Activated effector memory CD4-positive, alpha-beta T cell treated with Interleukin-2 at 50 U/mL for 16 hours (primary cell): Measurements from ENCODE around the gene RPL36AL.
A peak's percentile ranks its signal among the peaks of the same experiment; 100 is the strongest.
"Not testable (repeated sequence)": the region's sequence is repeated elsewhere in the genome, so short reads cannot be mapped to it uniquely, and the experiment has no call there.

Source experiments
- DNase-seq: peaks from one replicate; pipeline ENCODE4 v3.0.0-alpha.2; 2020

The RPL36AL gene

DNA sequence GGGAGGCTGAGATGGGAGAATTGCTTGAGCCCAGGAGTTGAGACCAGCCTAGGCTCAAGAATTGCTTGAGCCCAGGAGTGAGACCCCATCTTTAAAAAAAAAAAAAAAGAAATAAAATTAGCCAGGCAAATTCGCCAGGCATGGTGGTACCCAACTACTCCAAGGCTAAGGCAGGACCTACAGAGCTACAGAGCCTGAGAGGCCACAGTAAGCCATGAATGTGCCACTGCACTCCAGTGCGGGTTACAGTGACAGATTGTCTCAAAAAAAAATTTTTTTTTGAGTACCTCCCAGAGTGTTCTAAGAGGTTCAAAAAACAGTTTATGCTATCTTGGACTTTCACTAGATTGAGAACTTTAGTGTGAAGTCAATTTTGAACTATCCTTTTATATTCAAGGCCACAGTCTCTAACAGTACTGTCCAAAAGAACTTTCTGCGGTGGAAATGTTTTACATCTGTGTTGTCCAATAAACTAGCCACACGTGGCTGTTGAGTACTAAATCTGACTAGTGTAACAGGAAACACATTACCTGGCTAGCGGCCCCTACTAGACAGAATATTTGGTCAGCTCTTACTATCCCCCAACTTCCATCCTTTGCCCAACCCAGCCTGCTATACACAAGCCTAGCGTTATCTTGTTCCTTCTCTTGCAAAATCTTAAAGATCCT is 2.4 kb downstream of the RPL36AL start:
- DNase-seq = no peak

DNA sequence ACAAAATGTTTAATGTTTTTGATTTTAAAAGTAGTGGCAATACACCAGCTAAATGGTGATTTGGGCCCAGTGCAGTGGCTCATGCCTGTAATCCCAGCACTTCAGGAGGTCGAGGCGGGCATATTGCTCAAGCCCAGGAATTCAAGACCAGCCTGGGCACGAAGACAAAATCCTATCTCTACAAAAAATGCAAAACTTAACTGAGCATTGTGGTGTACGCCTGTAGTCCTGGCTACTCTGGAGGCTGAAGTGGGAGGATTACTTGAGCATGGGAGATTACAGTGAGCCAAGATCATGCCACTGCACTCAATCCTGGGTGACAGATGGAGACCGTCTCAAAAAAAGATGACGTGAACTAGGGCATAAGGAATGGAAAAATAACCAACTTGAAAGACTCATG is 4.7 kb downstream of the RPL36AL start:
- no peak for DNase-seq

DNA sequence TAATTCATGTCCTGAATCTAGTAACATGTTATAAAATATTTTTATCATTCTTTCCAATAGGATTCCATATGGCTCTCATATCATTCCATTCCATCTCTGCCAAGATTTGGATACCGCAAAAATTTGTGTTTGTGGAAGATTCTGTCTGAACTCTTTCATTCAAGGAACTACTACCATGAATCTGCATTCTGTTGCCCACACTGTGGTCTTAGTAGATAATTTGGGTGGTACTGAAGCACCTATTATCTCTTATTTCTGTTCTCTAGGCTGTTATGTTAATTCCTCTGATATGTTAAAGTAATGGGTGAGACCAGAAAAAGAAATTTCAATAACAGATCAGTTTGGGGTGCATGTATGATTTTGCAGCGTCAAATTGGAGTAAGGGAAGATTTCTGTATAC is 6.2 kb downstream of the RPL36AL start:
- DNase-seq = no peak

DNA sequence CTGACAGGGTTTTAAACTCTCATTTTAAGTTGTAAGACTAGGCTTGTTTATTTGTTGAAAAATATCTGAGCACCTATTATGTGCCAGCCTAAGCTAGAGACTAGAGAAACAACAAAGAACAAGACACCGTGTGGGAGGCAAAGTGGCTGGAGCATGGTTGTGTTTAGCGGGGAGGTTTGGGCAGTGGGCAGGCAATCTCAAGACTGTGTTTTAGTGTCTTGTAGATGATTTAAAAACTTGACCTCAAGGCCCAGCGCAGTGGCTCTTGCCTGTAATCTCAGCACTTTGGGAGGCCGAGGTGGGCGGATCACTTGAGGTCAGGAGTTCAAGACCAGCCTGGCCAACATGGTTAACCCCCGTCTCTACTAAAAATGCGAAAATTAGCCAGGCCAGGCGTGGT is 7.8 kb downstream of the RPL36AL start:
- no peak for DNase-seq

DNA sequence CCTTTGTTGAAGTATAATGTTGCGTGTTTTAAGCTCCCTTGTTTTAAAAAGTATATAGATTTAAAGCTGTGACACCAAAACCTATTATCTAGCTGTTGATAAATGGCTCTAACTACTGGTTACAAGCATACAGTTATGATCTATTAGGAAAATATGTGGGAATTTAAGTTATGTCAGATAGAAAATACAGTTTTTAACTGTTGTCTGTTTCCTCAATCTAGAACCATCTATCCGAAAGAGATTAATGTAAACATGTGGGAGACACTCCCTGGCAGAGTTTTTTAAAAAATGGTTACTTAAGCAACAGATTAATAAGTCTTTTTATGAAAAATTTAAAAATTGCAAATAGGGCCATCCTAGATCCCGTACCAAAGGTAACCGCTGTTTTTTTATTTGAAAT is 8.2 kb downstream of the RPL36AL start:
- DNase-seq = no peak

DNA sequence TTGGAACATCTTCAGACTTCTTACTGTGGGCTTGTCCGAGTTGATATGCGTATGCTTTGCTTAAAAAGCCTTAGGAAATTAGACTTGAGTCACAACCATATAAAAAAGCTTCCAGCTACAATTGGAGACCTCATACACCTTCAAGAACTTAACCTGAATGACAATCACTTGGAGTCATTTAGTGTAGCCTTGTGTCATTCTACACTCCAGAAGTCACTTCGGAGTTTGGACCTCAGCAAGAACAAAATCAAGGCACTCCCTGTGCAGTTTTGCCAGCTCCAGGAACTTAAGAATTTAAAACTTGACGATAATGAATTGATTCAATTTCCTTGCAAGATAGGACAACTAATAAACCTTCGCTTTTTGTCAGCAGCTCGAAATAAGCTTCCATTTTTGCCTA is 12.8 kb downstream of the RPL36AL start:
- DNase-seq = no peak

DNA sequence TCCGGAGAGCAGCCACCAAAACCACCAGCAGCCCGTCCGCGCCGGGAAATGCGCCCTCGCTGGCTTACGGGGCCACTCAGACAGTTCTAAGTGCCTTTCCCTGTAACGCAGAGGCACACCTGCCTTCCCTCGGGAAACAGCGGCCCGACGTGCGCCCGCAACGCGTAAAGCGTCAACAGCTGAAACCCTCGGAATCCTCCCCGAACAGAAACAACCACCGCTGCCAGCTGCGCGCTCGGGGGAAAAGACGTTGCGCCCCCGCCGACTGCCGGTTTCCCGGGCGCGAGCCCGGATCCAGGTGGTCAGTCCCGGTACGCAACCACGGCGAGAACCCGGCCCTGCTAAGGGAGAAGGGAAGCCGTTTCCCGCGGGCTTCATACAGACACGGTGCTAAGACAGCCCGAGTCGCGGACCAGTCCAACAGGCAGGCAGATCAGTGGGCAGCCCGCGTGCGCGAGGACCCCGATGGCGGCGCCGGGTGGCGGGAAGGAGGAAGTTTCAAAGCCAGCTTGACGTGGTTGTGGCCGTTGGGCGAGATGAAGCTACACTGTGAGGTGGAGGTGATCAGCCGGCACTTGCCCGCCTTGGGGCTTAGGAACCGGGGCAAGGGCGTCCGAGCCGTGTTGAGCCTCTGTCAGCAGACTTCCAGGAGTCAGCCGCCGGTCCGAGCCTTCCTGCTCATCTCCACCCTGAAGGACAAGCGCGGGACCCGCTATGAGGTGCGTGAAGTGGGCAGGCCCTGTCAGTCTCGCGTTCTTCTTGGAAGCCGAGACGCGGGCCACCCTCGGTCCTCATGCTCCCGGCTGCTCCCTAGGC is 21.7 kb downstream of the RPL36AL start, which contains the start of gene LRR1:
Gene LRR1, plus strand, starts transcription at position 456 of the 816 bp plus-strand sequence. Its CDS starts 81 bp downstream, at position 537.
- DNase-seq = peak; percentile 87

DNA sequence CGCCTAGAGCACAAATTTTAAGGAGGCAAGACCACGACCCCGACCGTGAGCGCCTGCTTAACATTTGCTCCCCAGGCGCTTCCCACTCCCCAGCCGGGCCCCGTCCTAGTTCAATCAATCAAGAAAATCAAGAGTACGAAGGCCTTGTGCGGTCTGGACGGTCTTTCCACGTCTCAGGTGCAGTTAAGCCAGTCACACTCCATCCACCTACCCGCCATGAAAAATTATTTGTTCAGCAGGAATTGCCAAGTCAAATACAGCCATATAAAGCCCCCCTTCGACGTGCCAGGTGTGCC is 22.3 kb downstream of the RPL36AL start:
- DNase-seq = no peak

DNA sequence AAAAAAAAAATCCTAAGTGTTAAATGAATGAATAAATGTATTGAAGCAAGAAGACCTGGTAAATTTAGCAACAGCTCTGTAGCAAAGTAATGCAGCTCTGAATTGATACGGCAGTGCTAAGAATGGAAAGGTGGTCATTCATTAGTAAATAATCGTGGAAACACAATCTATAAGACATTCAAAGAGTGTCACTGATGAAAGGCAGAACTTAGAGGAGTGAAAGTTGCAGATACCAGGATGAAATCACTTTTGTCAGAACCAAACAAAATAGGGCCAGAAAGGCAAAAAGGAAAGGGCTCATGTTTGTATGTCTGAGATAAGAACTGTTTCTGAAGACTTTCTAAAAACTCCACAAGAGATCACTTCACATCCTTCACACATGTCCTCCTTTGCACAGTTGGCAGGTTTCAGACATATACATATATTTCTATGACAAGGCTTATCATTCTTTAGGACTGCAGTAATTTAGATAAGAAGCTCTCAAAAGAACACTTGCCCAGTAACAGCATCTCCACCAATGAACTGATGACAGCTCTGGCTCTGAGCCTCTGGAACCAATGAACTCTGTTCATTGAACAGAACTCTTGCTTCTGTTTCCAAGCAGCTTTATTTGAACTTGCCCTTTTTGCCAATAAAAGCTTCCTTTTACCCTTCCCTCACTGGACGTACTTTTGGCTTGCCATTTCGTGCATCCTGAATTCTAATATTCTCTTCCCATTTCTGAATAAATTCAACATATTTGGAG is 25.9 kb downstream of the RPL36AL start:
- no peak for DNase-seq

DNA sequence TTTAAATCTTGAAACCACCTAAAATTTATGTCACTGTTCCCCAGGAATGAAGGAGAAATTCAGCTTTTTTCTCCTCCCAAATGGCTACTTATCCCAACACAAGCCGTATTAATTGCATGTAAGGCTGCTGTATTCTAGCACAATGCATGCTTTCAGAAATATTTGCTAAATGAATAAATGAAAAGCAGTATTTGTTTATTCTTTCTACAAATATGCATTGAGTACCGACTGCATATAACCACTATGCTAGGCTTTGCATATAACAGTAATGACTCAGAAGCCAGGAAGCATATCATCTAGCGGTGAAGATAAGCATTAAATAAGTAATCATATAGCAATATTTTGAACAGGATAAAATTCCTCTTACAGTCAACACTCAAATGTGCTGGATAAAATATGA is 27.4 kb downstream of the RPL36AL start:
- DNase-seq = no peak

DNA sequence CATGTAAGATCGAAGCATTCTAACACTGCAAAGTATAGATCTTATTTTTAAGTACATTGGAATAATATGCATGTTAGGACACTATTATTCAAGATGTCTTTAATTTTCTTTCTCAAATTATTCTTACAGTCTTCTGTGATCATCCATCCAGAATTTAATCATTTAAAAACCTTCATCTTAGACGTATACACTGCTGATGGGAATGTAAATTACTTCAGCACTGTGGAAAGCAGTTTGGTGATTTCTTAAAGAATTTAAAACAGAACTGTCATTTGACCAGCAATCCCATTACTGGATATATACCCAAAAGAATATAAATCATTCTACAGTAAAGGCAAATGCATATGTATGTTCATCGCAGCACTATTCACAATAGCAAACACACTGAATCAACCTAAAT is 31.0 kb downstream of the RPL36AL start:
- no peak for DNase-seq

DNA sequence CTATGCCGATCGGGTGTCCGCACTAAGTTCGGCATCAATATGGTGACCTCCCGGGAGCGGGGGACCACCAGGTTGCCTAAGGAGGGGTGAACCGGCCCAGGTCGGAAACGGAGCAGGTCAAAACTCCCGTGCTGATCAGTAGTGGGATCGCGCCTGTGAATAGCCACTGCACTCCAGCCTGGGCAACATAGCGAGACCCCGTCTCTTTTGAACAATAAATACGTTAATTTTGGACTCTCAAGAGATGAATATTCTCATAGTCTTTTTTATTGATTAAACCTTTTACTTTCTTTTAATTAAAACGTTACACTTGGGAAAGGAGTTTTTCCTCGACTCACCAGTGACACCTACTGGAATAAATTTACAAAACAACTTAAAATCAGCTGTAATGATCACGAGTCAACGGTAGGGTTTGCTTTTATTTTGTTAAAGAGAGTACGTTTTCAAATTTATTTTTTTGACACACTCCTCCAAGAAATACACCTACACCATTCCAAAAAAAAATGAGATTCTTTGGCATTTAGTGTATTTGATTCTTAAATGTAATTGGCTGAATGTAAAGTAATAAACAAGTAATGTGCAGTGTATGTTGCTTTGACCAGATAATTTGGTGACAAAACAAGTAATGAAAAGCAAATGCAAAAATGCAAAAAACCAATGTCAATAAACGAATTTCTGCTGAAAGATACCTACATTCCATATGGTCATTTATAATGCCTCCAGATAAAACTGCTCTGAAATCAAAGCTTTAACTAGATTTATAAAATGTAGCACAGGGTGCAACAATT is 33.6 kb downstream of the RPL36AL start:
- DNase-seq = peak; percentile 43

DNA sequence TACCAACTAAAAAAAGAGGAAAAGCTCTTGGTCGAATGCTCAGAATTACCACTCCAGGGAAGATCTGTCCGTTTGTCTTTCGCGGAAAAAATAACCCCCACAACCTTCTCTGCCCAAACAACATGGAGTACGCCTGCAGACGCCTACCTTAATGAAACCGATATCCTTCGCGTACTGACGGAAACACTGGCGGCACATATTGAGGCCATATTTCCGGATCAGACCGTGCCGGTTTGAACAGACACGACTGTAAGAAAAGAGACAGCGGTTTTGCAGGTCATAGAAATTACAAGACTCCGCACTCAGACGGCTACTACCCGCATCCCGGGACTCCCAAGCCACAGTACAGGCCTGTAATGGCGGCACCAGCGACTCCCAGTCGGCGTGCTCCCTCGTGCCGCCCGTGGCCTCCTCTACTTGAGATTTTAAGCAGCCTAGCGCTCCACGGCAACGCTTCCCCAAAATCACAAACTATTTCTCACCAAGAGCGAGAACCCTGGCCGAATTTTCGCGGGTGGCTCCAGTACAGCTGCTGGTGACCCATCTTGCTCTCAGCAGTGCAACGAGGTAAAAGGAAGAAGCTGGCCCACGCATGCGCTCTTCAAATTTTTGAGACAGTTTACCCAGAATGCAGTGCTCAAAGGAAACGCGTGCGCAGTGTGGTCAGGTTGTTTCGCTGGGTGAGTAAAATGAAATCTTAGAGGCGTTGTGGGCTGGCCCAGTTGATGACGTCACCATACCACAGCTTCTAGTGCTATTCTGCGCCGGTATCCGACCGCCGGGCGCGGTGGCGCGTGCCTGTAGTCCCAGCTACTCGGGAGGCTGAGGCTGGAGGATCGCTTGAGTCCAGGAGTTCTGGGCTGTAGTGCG is 34.4 kb downstream of the RPL36AL start, which contains the start of gene RPS29:
Gene RPS29, minus strand, starts transcription at position 578 of the 870 bp plus-strand sequence. Its CDS starts 34 bp downstream, at position 544.
- peak; percentile 97 for DNase-seq

DNA sequence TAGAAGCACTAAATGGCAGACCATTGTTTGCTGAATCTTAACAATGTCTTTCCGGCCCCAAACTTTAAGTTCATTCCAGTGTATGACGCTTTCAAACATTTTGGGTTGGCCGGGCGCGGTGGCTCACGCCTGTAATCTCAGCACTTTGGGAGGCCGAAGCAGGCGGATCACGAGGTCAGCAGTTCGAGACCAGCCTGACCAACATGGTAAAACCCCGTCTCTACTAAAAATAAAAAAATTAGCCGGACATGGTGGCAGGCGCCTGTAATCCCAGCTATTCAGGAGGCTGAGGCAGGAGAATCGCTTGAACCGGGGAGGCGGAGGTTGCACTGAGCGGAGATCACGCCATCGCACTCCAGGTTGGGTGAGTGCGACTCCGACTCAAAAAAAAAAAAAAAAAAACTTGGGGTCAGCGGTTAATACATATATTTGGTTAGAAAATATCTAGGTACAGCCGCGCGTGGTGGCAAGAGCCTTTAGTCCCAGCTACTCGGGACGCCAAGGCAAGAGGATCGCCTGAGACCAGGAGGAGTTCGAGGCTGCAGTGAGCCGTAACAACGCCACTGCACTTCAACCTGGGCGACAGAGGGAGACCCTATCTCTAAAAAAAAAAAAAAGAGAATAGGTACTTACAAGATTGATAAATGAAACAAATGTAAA is 35.3 kb downstream of the RPL36AL start:
- DNase-seq = not testable (repeated sequence)

DNA sequence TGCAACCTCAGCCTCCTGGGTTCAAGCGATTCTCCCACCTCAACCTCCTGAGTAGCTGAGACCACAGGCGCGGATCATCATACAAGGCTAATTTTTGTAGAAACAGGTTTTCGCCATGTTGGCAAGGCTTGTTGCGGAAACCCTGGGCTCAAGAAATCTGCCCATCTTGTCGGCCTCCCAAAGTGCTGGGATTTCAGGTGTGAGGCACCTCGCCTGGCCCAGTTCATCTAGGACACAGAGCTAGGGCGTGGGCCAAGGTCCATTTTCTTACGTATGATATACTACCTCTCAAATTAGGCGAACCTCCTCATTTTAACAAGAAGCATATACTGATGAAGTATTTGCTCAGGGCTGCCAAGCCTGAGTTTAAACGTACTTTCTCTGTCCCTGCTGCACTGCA is 36.4 kb downstream of the RPL36AL start:
- DNase-seq = no peak

DNA sequence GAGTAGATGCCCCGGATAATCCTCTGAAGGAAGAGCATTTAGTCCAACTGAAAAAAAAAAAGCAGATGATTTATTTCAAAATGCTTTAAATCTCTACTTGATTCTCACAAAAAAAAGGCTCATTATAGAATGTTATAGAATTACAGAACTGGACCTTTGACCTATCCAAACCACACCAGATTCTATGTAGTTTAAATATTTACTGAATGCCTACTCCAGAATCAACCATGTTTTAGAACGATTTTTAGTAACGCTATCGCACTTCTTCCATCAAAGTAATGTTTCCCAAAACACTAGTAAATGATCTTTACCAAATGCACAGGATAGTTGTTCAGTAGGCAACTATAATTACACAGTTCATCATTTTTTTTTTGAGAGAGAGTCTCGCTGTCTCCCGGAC is 36.8 kb downstream of the RPL36AL start:
- DNase-seq = no peak

DNA sequence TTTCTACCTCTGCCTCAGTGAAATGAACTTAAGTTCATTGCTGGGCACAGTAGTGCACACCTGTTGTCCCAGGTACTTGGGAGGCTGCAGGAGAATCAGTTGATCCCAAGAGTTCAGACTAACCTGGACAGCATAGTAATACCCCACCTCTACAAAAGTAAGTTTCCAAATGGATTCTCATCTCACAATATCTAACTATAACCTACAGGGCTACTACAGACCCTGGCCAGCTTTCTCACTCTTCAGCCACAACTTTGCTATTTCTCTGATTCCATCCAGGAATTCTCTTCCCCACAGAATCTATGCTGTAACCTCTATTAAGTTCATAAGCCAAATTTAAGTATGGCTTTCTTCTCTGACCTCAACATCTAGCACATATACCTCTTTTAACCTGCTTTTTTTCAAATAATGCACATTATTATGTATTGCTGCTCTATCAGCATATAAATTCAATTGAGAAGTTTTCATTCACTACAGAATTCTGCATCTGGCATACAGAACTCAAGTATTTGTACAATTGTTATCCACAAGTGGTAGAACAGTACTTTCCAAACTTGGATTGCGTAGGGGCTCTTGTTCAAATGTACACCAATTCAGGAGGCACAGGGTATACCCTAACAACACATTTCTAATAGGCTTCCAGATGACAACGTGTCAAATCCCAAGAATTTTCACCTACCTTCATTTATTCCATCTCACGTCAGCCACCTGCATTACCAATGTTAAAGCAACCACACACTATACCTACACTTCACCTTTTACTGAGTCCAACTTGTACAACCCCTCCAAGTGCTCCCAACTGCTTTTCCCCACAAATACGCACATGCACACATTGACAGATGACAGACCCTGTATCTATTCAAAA is 38.1 kb downstream of the RPL36AL start:
- DNase-seq = no peak

DNA sequence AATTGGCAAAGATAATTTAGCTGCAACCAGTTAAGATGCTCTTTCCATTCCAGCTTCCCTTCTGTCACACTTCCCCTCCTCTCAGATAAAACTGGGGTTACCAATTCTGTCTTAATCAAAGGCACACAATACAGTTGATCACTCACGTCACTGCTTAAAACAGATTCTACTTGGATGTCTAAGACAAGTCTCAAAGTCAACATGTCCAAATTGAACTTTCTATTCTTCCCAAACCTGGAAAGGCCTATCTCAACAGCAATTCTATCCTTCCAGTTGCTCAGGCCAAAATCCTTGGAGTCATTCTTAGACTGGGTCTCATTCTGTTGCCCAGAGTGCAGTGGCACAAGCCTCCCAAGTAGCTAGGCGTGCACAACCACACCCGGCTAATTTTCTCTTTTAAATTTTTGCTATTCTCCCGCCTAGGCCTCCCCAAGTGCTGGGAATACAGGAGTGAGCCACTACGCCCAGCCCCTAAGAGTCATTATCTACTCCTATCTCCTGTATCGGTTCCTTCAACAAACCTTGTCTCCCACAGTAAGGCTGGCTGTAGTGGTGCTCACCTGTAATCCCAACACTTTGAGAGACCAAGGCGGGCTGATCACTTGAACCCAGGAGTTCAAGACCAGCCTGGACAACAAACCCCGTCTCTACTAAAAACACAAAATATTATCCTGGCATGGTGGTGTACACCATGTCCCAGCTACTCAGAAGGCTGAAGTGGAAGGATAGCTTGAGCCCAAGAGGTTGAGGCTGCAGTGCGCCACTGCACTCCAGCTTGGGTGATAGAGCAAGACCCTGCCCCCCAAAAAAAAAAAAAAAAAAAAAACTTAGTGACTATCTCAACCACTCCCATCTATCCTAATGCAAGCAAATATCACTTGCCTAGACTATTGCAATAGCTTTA is 39.0 kb downstream of the RPL36AL start:
- no peak for DNase-seq

DNA sequence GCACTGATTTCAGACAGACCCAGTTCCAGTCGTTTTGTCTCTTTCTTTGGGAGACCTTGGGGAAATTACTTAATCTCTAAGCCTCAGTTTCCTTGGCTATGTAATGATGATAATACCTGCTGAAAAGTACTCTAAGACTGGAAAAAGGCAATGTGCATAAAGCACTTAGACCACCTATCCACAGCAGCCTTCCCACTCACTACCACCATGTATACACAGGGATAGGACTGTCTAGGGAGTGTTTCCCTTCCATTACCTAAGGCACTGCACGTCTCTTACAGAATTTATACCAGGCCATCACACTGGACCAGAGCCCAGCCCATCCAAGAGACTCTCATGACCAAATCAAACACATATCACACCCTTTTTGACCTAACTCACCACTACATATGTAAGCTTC is 40.6 kb downstream of the RPL36AL start:
- no peak for DNase-seq
